ENCODE data around the gene CER1.
"Not testable (repeated sequence)": the region's sequence is repeated elsewhere in the genome, so short reads cannot be mapped to it uniquely, and the experiment has no call there.

Gene CER1

GRCh38 chr9:14715102-14715501 lies 7.4 kb downstream of the CER1 start:
- DNase-seq (ENCODE audit: low read depth) = no peak

DNA sequence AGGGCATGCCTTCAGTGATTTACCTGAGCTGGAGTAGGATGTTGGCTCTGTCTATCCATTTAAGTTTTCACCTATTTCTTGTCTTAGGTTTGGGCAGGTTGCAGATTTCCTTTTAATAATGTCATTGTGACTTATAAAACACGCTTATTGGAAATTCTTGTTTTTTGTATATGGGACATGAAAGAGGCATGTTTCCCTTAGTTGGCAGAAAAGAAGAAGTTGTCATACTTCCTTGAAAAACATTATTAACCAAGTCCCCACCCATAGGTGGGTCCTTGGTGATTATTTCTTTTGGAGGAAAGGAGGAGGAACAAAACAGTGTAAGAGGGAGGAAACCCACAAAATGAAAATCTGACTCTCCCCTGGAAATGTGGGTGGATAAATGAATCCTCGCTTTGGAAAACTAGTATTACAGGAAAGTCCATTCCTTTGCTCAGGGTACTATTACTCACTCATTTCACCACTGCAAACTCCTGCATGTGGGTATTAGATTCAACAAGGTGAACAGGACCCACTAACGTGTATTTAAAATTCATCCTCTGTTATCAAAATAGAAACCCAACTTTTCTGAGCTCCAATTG lies 9.3 kb downstream of the CER1 start:
- no peak for DNase-seq (ENCODE audit: low read depth)

GRCh38 chr9:14710804-14711203 lies 11.7 kb downstream of the CER1 start:
- DNase-seq (ENCODE audit: low read depth) = no peak

GRCh38 chr9:14706530-14707140 lies 15.9 kb downstream of the CER1 start:
- DNase-seq (ENCODE audit: low read depth) = no peak

DNA sequence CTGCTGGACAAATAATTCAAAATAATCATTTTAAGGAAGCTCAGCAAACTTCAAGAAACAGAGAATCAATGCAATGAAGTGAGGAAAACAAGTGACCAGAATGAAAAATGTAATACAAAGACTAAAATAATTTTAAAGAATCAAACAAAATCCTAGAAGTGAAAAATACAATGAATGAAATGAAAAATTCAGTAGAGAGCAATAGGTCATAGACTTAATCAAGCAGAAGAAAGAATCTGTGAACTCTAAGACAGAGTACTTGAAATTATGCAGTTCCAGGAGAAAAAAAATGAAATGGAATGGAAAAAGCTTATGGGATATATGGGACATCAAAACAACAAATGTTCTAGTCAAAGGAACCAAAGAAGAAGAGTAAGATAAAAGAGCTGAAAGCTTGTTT lies 17.5 kb downstream of the CER1 start:
- no peak for DNase-seq (ENCODE audit: low read depth)

DNA sequence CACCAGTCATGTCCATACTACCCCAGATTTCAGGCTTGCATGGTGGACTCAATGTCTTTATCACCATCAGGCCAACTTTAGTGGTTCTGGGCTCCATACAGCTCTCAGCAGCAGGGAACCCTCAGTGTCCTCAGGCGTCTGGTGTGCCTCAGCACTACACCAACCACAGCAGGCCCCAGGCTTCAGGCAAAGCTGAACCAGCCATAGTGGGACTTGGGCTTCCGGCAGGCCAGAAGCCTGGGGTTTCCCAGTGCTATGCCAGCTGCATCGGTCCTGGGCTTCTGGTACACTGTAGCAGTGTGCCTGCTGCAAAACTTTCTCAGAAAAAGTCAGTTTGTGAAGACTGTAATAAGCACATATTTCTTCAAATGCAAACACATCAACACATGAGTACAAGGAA lies 18.3 kb downstream of the CER1 start:
- no peak for DNase-seq (ENCODE audit: low read depth)

DNA sequence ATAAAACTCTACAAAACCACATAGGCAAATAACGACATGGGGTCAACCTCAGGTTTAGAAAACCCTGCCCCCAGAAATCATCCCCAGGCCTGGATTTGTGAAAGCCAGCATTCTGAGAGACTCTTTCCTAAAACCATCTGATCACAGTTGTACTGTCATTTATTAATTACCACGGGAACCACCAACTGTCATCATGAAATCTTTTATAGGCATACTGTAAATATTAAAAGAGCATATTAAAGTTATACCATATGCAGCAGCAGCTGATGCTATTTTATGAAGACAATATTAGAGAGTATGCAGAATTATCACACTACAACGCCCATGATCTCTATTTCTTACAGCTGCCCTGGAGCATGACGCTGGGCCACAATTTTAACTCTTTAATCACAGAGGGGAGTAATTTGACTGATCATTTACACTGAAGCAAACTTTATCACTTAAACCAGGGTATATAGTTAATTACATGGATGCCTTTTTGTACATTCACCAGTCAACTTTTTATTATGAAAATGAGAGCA lies 20.3 kb downstream of the CER1 start:
- no peak for DNase-seq (ENCODE audit: low read depth)

GRCh38 chr9:14693251-14693861 lies 29.2 kb downstream of the CER1 start, which contains the start of gene ZDHHC21:
Gene ZDHHC21, minus strand, starts transcription at chr9:14693432. Its CDS starts 19,092 bp downstream, at chr9:14674340.
- DNase-seq (ENCODE audit: low read depth) = peak; percentile 50

GRCh38 chr9:14692470-14693250 lies 29.9 kb downstream of the CER1 start:
- DNase-seq (ENCODE audit: low read depth) = no peak

DNA sequence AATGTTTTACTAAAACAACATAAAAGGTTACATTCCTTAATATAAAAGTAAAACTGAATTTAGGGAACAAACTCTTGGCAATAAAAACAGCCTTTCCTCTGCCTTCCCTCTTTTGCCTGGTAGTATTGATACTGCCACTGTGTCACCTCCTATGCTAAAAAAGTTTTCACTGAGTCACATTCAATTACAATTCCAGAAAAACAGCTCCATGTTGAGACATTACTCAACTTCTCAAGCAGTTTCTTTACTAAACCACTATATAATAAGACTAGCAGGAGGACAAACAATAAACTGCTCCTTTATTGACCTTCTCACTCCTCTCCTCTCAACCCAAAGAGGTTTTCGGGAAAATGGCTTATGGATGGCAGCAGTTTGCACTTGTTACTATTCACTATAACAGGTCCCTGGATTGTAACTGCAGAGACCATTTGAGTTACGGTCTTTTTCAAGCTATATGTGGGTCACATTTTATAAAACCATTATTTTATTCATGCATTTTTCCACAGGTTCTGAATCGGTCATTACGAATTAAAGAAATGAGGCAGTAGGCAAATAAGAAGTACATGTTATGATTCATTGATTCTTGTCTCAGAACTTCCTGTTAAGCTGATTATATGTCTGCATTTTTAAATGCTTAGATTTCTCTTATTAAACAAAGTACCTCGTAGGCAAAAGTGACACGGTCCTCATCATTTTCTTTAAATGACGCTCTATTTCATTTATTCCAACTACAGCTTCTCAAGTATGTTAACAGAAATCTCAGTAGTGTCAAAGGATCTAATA lies 31.4 kb downstream of the CER1 start:
- DNase-seq (ENCODE audit: low read depth) = no peak

DNA sequence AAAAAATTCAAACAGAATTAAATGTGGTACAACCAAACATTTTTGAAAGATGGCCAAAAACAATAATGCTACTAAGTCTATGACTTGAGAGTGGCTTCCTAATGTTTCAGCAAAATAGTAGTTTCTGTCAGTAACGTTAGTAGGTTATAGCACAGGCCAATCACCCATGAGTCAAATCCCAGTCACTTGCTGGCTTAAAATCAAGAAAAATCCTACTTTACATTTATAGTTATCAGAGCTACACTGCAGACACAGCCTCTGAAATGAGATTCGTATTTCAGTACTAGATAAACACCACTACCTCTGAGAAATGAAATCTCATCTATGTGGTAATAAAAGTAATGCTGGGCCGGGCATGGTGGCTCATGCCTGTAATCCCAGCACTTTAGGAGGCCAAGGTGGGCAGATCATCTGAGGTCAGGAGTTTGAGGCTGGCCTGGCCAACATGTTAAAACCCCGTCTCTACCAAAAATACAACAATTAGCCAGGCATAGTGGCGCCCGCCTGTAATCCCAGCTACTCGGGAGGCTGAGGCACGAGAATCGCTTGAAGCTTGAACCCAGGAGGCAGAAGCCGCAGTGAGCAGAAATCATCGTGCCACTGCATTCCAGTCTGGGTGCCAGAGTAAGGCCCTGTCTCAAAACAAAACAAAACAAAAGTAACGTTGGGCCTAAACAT lies 35.4 kb downstream of the CER1 start:
- no peak for DNase-seq (ENCODE audit: low read depth)

- no peak for DNase-seq (ENCODE audit: low read depth)
Observed at GRCh38 chr9:14686168-14686567, 36.4 kb downstream of the CER1 start.

GRCh38 chr9:14682616-14683015 lies 39.9 kb downstream of the CER1 start:
- not testable (repeated sequence) for DNase-seq (ENCODE audit: low read depth)

GRCh38 chr9:14678776-14679175 lies 43.8 kb downstream of the CER1 start:
- no peak for DNase-seq (ENCODE audit: low read depth)

DNA sequence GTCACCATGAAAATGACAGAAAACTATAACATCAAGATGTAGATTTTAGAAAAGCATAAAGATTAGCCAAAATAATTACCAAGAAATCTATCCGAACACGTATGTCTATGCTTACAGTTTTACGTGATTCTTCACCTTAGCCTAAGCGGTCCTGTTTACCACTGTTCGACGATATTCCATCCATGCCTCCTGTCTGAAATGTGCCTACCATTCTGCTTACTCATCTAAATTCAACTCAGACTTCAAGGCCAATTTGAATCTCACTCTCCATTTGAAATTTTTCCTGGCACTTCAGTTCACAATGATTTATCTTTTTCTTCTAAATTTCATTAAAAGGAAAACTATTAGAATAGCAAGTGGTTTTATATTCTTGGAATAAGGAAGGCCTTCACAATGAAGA lies 44.7 kb downstream of the CER1 start:
- no peak for DNase-seq (ENCODE audit: low read depth)

DNA sequence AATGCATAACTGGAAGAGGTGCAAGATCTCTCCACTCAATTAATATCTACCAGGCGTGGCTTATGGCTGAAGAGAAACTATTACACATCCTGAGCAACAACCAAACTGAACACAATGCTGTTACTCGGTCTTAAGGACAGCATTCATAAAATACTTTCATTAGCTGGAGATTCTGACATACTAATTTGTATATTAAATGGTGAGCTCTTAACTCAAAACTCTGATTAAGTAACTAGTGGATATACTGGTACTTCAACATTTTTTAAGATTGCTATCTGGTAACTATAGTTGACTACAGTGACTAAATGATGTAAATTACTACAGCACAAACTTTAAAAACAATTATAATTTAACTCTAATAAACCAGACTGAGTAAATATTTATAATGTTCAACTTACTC lies 45.1 kb downstream of the CER1 start:
- no peak for DNase-seq (ENCODE audit: low read depth)

- no peak for DNase-seq (ENCODE audit: low read depth)
Observed at GRCh38 chr9:14674630-14675029, 47.9 kb downstream of the CER1 start.

DNA sequence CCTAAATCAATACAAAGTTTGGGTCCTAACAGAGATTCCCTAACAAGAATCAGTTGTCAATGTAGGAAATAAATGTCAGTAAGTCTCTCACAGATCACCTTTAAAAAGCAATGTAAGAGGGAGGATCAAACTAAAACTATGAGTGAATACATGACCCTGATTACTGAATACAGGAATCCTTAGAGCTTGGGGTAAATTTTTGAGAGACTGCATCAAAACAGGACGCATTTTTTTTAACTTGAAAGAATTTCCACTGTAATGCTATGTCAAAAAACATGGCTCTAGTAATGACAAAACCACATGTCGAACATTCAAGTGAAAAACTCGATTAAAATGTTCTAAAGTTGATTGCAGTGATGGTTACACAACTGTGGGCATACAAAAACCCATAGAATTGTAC lies 51.2 kb downstream of the CER1 start:
- DNase-seq (ENCODE audit: low read depth) = no peak

DNA sequence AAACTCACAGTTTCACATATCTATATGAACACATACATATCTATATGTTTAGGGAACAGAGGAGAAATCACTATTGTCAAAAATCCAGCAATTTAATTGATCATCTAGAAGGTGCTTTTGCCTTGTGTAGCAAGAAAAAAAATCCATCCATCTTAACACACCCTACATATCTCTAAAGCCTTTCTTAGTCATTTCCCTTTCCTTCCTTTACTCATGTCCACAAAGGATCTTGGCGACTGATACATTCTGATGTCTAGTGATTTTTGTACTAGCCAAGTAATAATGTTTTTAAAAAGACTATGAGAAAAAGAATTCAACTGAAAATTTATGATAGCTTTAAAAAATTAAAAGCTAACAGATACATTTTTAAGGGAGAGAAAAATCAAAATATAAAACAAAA lies 51.8 kb downstream of the CER1 start:
- no peak for DNase-seq (ENCODE audit: low read depth)
